ENCODE data around the gene CCT6A.
"Not testable (repeated sequence)": the region's sequence is repeated elsewhere in the genome, so short reads cannot be mapped to it uniquely, and the experiment has no call there.

The CCT6A gene

GRCh38 chr7:56063882-56064625 is 12.5 kb downstream of the CCT6A start, which contains the start of gene SUMF2:
TSS of gene SUMF2 (plus strand) at chr7:56064286. CDS start at chr7:56064312, 26 bp downstream.
- Histone ChIP-seq H3K4me3 (ENCODE audit: low read length) (peak within 1 kb of the TSS; percentile 55), H3K27me3 (ENCODE audit: insufficient read depth, low read length) (no peaks in the 10 kb centered on the region), H2AFZ (ENCODE audit: low read depth, low read length) (peak within 1 kb of the TSS; percentile 62), H3K4me1 (ENCODE audit: insufficient read depth, low read length) (peaks cover 8% of the 10 kb centered on the region), H3K36me3 (ENCODE audit: insufficient read depth, low read length) (peaks cover 39% of the 10 kb centered on the region), H3K9me3 (ENCODE audit: low read length) (no peaks in the 10 kb centered on the region)

DNA sequence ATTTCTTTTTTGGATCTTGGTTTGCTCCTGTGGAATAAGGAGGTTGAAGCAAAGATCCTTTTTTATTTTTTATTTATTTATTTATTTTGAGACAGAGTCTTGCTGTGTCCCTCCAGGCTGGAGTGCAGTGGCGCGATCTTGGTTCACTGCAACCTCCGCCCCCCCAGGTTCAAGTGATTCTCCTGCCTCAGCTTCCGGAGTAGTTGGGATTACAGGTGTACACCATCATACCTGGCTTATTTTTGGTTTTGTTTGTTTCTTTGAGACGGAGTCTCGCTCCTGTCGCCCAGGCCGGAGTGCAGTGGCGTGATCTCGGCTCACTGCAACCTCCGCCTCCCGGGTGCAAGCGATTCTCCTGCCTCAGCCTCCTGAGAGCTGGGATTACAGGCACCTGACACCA is 14.8 kb downstream of the CCT6A start:
- H3K4me3 ChIP-seq (ENCODE audit: low read length); H3K9me3 ChIP-seq (ENCODE audit: low read length); H3K27me3 ChIP-seq (ENCODE audit: insufficient read depth, low read length); H2AFZ ChIP-seq (ENCODE audit: low read depth, low read length); H3K4me1 ChIP-seq (ENCODE audit: insufficient read depth, low read length): not testable (repeated sequence)
- H3K36me3 ChIP-seq (ENCODE audit: insufficient read depth, low read length), result peaks cover 35% of the 10 kb centered on the region

- Histone ChIP-seq H3K36me3 (ENCODE audit: insufficient read depth, low read length) (peaks cover 32% of the 10 kb centered on the region), H2AFZ (ENCODE audit: low read depth, low read length) (no peak overlapping the region), H3K4me3 (ENCODE audit: low read length) (no peak overlapping the region), H3K9me3 (ENCODE audit: low read length) (no peaks in the 10 kb centered on the region), H3K27me3 (ENCODE audit: insufficient read depth, low read length) (no peaks in the 10 kb centered on the region), H3K4me1 (ENCODE audit: insufficient read depth, low read length) (no peaks in the 10 kb centered on the region)
These were observed 22.8 kb downstream of the CCT6A start for GRCh38 chr7:56074371-56074791.

DNA sequence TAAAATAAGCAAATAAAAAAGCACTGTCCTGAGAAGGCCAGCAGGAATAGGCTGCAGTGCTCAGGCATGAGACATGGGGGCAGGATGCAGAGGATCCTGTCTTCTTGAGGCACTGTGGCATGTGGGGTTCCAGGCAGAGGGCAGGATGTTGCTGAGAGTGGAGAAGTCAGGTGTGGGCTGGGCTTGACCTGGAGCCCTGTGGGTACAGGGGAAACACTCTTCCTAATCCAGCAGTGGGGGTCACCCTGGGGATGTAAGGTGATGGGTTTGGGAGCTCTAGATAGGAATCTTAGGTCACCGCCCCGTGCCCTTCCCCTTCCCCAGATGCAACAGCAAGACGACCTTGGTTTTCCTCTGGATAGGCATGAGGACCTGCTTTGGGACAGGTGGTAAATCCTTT is 26.1 kb downstream of the CCT6A start:
- Histone ChIP-seq H3K4me1 (ENCODE audit: insufficient read depth, low read length) (no peaks in the 10 kb centered on the region), H2AFZ (ENCODE audit: low read depth, low read length) (no peak overlapping the region), H3K9me3 (ENCODE audit: low read length) (no peaks in the 10 kb centered on the region), H3K4me3 (ENCODE audit: low read length) (no peak overlapping the region), H3K27me3 (ENCODE audit: insufficient read depth, low read length) (no peaks in the 10 kb centered on the region), H3K36me3 (ENCODE audit: insufficient read depth, low read length) (peaks cover 22% of the 10 kb centered on the region)

DNA sequence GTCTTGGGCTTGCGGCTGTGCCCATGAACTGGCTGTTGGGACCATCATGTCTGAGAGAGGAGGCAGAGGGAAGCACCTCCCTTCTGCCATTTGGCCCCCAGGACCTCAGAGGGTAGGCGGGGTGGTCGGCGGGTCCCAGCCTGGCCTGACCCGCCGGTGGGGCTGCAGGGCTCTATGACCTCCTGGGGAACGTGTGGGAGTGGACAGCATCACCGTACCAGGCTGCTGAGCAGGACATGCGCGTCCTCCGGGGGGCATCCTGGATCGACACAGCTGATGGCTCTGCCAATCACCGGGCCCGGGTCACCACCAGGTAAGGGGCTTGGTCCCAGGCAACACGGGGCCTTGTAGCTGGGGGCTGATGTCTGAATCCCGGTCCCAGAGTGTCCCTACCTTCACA is 26.6 kb downstream of the CCT6A start:
- no peak overlapping the region for H2AFZ ChIP-seq (ENCODE audit: low read depth, low read length)
- peaks cover 18% of the 10 kb centered on the region for H3K36me3 ChIP-seq (ENCODE audit: insufficient read depth, low read length)
- H3K27me3 ChIP-seq (ENCODE audit: insufficient read depth, low read length), result no peaks in the 10 kb centered on the region
- H3K4me3 ChIP-seq (ENCODE audit: low read length), result no peak overlapping the region
- H3K4me1 ChIP-seq (ENCODE audit: insufficient read depth, low read length), result no peaks in the 10 kb centered on the region
- no peaks in the 10 kb centered on the region for H3K9me3 ChIP-seq (ENCODE audit: low read length)

DNA sequence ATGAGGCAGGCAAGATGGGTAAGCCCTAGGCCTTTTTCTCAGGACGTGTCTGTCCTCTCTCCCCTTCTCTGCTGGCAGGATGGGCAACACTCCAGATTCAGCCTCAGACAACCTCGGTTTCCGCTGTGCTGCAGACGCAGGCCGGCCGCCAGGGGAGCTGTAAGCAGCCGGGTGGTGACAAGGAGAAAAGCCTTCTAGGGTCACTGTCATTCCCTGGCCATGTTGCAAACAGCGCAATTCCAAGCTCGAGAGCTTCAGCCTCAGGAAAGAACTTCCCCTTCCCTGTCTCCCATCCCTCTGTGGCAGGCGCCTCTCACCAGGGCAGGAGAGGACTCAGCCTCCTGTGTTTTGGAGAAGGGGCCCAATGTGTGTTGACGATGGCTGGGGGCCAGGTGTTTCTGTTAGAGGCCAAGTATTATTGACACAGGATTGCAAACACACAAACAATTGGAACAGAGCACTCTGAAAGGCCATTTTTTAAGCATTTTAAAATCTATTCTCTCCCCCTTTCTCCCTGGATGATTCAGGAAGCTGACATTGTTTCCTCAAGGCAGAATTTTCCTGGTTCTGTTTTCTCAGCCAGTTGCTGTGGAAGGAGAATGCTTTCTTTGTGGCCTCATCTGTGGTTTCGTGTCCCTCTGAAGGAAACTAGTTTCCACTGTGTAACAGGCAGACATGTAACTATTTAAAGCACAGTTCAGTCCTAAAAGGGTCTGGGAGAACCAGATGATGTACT is 28.1 kb downstream of the CCT6A start:
- Histone ChIP-seq H3K27me3 (ENCODE audit: insufficient read depth, low read length) (no peaks in the 10 kb centered on the region), H2AFZ (ENCODE audit: low read depth, low read length) (no peak overlapping the region), H3K36me3 (ENCODE audit: insufficient read depth, low read length) (peaks cover 18% of the 10 kb centered on the region), H3K9me3 (ENCODE audit: low read length) (no peaks in the 10 kb centered on the region), H3K4me3 (ENCODE audit: low read length) (no peak overlapping the region), H3K4me1 (ENCODE audit: insufficient read depth, low read length) (no peaks in the 10 kb centered on the region)

GRCh38 chr7:56080726-56081435 is 29.3 kb downstream of the CCT6A start:
- H3K4me3 ChIP-seq (ENCODE audit: low read length); H2AFZ ChIP-seq (ENCODE audit: low read depth, low read length); H3K27me3 ChIP-seq (ENCODE audit: insufficient read depth, low read length); H3K9me3 ChIP-seq (ENCODE audit: low read length); H3K4me1 ChIP-seq (ENCODE audit: insufficient read depth, low read length): not testable (repeated sequence)
- H3K36me3 ChIP-seq (ENCODE audit: insufficient read depth, low read length), result peaks cover 18% of the 10 kb centered on the region

DNA sequence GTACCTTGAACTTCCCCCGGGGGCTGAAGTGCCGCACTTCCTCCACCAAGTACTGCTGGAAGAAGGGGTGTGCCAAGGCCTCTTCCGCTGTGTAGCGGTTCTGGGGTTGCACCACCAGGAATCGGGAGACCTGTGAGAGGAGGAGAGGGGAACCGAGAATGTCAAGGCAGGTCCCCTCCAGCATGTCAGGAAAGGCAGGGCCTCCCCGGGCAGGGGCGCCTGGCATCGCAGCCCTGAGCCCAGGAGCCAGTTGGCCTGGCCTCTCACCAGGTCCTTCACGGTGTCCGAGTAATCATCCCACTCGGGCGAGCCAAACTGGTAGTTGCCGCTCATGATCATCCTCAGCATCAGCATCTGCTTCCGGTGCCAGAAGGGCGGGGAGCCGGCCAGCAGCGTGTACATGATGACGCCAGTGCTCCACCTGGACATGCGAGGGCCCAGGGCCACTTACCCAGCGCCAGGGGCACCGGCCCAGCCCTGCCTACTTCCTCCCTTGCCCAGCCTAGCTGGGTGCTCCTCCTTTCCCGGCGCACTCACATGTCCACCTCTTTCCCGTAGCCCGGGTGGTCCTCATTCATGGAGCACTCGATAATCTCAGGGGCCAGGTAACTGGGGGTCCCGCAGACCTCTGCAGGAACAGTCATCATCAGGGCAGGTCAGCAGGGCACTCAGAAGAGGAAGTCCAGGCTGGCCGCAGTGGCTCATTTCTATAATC is 30.2 kb downstream of the CCT6A start:
- H3K4me1 ChIP-seq (ENCODE audit: insufficient read depth, low read length), result no peaks in the 10 kb centered on the region

GRCh38 chr7:56083150-56083785 is 31.7 kb downstream of the CCT6A start:
- Histone ChIP-seq H3K4me3 (ENCODE audit: low read length) (no peak overlapping the region), H3K4me1 (ENCODE audit: insufficient read depth, low read length) (no peaks in the 10 kb centered on the region), H3K36me3 (ENCODE audit: insufficient read depth, low read length) (peaks cover 8% of the 10 kb centered on the region)

More for the DNA sequence above, 30.2 kb downstream of the CCT6A start:
- Histone ChIP-seq H3K27me3 (ENCODE audit: insufficient read depth, low read length) (no peaks in the 10 kb centered on the region), H3K36me3 (ENCODE audit: insufficient read depth, low read length) (peaks cover 13% of the 10 kb centered on the region), H2AFZ (ENCODE audit: low read depth, low read length) (no peak overlapping the region), H3K9me3 (ENCODE audit: low read length) (no peaks in the 10 kb centered on the region), H3K4me3 (ENCODE audit: low read length) (no peak overlapping the region)

DNA sequence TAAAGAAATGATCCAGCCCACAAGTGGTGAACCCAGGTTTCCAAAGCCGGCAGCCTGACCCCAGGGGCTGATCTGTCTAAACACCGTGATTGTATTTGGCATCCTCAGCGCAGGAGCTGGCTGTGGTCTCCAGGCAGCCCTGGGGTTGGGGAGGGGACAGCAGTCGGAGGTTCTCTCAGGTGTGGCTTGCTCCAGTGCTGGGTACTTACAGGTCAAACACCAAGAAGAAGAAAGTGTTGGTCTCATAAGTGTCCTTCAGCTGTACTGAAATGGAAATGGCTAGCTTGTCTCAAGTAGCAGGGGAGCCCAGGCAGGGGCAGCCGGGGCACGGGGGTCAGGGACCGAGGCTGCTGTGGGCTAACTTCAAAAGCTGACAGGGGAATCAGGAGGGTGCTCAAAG is 35.2 kb downstream of the CCT6A start:
- H3K4me1 ChIP-seq (ENCODE audit: insufficient read depth, low read length), result no peaks in the 10 kb centered on the region
- no peak overlapping the region for H2AFZ ChIP-seq (ENCODE audit: low read depth, low read length)
- no peak overlapping the region for H3K4me3 ChIP-seq (ENCODE audit: low read length)
- H3K9me3 ChIP-seq (ENCODE audit: low read length), result no peaks in the 10 kb centered on the region
- no peaks in the 10 kb centered on the region for H3K27me3 ChIP-seq (ENCODE audit: insufficient read depth, low read length)
- H3K36me3 ChIP-seq (ENCODE audit: insufficient read depth, low read length), result no peaks in the 10 kb centered on the region

More at GRCh38 chr7:56083150-56083785, 31.7 kb downstream of the CCT6A start:
- no peaks in the 10 kb centered on the region for H3K9me3 ChIP-seq (ENCODE audit: low read length)
- no peaks in the 10 kb centered on the region for H3K27me3 ChIP-seq (ENCODE audit: insufficient read depth, low read length)
- H2AFZ ChIP-seq (ENCODE audit: low read depth, low read length), result no peak overlapping the region

DNA sequence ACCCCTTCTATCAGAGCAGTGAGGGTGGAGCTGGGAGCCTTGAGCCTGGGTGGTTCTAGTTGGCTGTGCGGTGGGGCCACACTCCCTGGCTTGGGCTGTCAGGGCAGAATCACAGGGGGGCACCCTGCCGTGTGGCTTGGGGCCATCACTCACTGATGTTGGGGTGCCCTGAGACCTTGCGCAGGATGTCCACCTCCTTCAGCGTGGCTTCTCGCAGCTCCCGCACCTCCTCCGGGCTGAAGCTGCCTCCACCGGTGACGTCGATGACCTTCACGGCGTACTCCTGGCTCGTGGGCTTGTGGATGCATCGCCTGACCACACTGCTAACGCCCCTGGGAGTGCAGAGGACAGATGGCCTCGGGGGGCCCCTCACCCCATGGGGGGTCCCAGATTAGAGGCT is 35.9 kb downstream of the CCT6A start:
- Histone ChIP-seq H3K4me3 (ENCODE audit: low read length) (no peak overlapping the region), H3K9me3 (ENCODE audit: low read length) (no peaks in the 10 kb centered on the region), H3K36me3 (ENCODE audit: insufficient read depth, low read length) (no peaks in the 10 kb centered on the region)

DNA sequence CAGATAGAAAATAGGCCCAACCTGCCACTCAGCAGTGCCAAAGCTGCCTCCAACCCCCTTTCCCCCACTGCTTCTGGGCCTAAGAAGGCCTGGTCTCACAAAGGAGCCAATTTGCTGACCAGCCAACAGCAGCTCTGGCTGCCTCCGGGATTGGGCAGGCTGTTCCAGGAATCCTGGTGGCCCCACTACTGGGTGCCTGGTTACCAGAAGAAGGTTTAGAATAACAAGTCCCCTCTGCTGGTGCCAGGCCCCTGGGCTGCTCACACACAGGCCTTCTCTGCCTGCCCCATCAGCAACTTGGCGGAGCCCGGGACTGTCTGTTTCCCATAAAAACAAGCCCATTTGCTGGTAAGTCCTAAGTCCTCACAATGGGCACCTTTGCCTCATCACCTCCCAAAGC is 40.0 kb downstream of the CCT6A start:
- no peak overlapping the region for H2AFZ ChIP-seq (ENCODE audit: low read depth, low read length)
- H3K4me3 ChIP-seq (ENCODE audit: low read length), result no peak overlapping the region
- no peaks in the 10 kb centered on the region for H3K27me3 ChIP-seq (ENCODE audit: insufficient read depth, low read length)
- no peaks in the 10 kb centered on the region for H3K36me3 ChIP-seq (ENCODE audit: insufficient read depth, low read length)
- no peaks in the 10 kb centered on the region for H3K9me3 ChIP-seq (ENCODE audit: low read length)
- H3K4me1 ChIP-seq (ENCODE audit: insufficient read depth, low read length), result no peaks in the 10 kb centered on the region

More for the DNA sequence above, 35.9 kb downstream of the CCT6A start:
- H3K27me3 ChIP-seq (ENCODE audit: insufficient read depth, low read length), result no peaks in the 10 kb centered on the region
- no peaks in the 10 kb centered on the region for H3K4me1 ChIP-seq (ENCODE audit: insufficient read depth, low read length)
- H2AFZ ChIP-seq (ENCODE audit: low read depth, low read length), result no peak overlapping the region

Data from neuron (in vitro differentiated cells).